Upper lobe of right lung (tissue), 1 donor: ENCODE data around the gene LRTM1. TPM values are rescaled to one million over a fixed set of nuclear protein-coding genes. Genes with fewer than 3 reads are reported as not detected.

Experiments
- ATAC-seq: fragments of 200-7000 bp; cut with Tn5 transposase; one replicate; pipeline ENCODE4 v1.9.1; 2020; ENCODE audit warnings: mild to moderate bottlenecking, moderate library complexity
- DNase-seq: peaks from one replicate; pipeline ENCODE4 v3.0.0-alpha.2; 2020
- H3K27ac ChIP-seq: fragments of 200-600 bp; one replicate; pipeline ENCODE4 v1.8.0; 2022
- H3K27me3 ChIP-seq: fragments of 200-600 bp; one replicate; pipeline ENCODE4 v1.8.0; 2022; ENCODE audit warnings: mild to moderate bottlenecking
- H3K36me3 ChIP-seq: fragments of 200-600 bp; one replicate; pipeline ENCODE4 v1.8.0; 2022
- H3K4me1 ChIP-seq: fragments of 200-600 bp; one replicate; pipeline ENCODE4 v1.8.0; 2022
- H3K4me3 ChIP-seq: fragments of 200-600 bp; one replicate; pipeline ENCODE4 v1.8.0; 2022; ENCODE audit warnings: mild to moderate bottlenecking
- H3K9me3 ChIP-seq: fragments of 200-600 bp; one replicate; pipeline ENCODE4 v1.8.0; 2022
- CTCF ChIP-seq: fragments of 200-600 bp; IDR thresholded peaks from one replicate; pipeline ENCODE4 v1.8.0; 2022; ENCODE audit warnings: antibody characterized with exemption
- intact Hi-C: fragments of 100-400 bp; cut with DNase I; formaldehyde crosslinking; loops from one replicate; pipeline ENCODE4 v1.11.0; 2022
- total RNA-seq: library from RNA; stranded (reverse); fragmentation: NEBNext Ultra II Directional; extraction: Animal tissue kit (Norgen Biotek cat#: 25700); gene quantifications from one replicate; pipeline ENCODE4 v1.2.1, GENCODE V29; 2021
- donor health status: DM: no; HTN: yes; CAD: no; lungs with severe emphysema.

LRTM1 gene
- total RNA-seq, 1 donor from 2014 or later = not detected

DNA sequence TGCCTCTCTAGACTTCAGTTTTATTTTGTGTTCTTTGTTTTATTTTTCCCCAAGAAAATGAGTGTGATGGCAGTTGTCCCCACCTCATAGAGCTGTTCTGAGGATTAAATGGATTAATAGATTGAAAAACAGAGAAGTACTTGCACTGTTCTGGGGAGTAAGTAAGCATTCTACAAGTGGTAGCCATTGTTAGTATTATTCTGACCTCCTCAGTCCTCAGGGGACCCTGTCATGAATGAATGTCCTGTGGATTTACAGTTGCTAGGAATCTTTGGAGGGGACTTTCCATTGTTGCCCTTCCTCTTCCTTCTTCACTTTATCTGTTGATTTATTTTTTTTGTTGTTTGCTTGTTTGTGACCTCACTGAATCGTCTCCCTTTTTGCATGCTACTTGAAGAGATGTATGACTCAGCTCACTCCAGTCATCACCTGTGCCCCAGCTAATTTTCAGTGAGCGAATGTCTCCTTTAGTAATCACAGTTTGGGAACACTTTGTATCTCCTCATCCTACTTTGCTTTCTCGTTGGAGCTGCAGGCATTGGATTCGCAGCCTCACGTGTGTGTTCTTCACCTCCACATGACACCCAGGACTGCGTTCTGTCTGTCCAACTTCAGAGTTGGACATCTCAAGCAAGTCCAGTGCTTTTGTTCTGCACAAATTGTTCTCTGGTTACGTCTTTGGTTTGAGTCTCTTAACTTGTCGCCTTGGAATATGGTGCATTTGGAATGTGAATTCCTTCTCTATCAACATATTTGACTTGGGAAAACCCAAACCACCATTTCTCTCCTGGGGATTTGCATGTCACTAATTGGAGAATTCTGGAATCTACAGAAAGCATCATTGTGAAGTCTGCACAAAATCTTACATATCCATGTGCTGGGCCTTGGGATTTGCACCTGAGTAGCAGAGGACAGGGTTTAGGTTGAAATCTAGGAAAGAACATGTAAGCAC lies 54.5 kb downstream of the LRTM1 start:
- ATAC-seq (no peak), DNase-seq (no peak)
- Histone ChIP-seq H3K4me3 (no peak overlapping the region), H3K27ac (no peak overlapping the region), H3K27me3 (no peaks in the 10 kb centered on the region), H3K36me3 (no peaks in the 10 kb centered on the region), H3K9me3 (no peaks in the 10 kb centered on the region), H3K4me1 (no peaks in the 10 kb centered on the region)
- intact Hi-C loops = no loop called here
- TF ChIP-seq CTCF = no peak

GRCh38 chr3:54871867-54872266 lies 56.0 kb downstream of the LRTM1 start:
- DNase-seq = no peak
- no peak for ATAC-seq
- no peak overlapping the region for H3K4me3 ChIP-seq
- no peak overlapping the region for H3K27ac ChIP-seq
- intact Hi-C loops = no loop called here
- H3K4me1 ChIP-seq = no peaks in the 10 kb centered on the region
- H3K36me3 ChIP-seq = no peaks in the 10 kb centered on the region
- no peaks in the 10 kb centered on the region for H3K9me3 ChIP-seq
- H3K27me3 ChIP-seq = no peaks in the 10 kb centered on the region
- TF ChIP-seq CTCF = no peak

DNA sequence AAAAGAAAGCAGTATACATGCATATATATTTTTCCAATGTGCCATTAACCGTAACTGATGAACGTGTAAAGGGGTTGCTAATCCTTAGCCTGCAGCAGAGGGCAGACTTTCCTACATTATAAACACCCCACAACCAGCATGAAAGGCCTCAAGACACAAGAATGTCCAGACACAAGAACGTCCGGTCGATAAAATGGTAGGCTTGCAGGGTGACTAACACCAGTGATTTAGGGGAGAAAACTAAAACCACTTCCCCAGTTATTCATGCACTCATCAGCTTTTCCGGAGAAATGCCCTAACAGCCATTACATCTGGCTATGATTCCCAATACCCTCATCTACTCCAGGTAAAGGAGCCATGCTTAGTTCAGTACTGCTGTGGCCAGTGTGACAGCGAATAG lies 57.4 kb downstream of the LRTM1 start:
- Histone ChIP-seq H3K27ac (no peak overlapping the region), H3K4me3 (no peak overlapping the region), H3K36me3 (no peaks in the 10 kb centered on the region), H3K27me3 (no peaks in the 10 kb centered on the region), H3K9me3 (no peaks in the 10 kb centered on the region), H3K4me1 (no peaks in the 10 kb centered on the region)
- ATAC-seq (peak; percentile 59), DNase-seq (no peak)
- intact Hi-C loops = no loop called here
- TF ChIP-seq CTCF = peak; percentile 48
